HCT116 (cell line): Measurements from ENCODE around the gene HEATR3.

ENCODE experiments used
- EZH2 ChIP-seq: fragments of 200-600 bp; sonication (generic); IDR thresholded peaks from 2 replicates; pipeline ENCODE4 v1.6.1; 2017; ENCODE audit warnings: antibody characterized with exemption, mixed run types
- POLR2A ChIP-seq: IDR thresholded peaks from 2 replicates; pipeline ENCODE4 v1.7.0; 2011; ENCODE audit warnings: borderline replicate concordance; ENCODE audit not compliant: insufficient read depth, insufficient read length; ENCODE audit errors: extremely low read depth
- POLR2AphosphoS5 ChIP-seq: IDR thresholded peaks from 2 replicates; pipeline ENCODE4 v1.6.1; 2011; ENCODE audit warnings: mild to moderate bottlenecking, low read depth, low read length, moderate library complexity
- RAD21 ChIP-seq: IDR thresholded peaks from 2 replicates; pipeline ENCODE4 v1.6.1; 2012; ENCODE audit warnings: low read depth, mild to moderate bottlenecking
- SIN3A ChIP-seq: IDR thresholded peaks from 2 replicates; pipeline ENCODE4 v1.6.1; 2012; ENCODE audit warnings: low read depth
- SP1 ChIP-seq: IDR thresholded peaks from 2 replicates; pipeline ENCODE4 v1.6.1; 2012; ENCODE audit warnings: low read depth
- TCF7L2 ChIP-seq: IDR thresholded peaks from 2 replicates; pipeline ENCODE4 v1.7.0; 2011; ENCODE audit warnings: borderline replicate concordance, inconsistent platforms; ENCODE audit not compliant: insufficient read depth, insufficient read length; ENCODE audit errors: extremely low read depth
- YY1 ChIP-seq: IDR thresholded peaks from 2 replicates; pipeline ENCODE4 v1.6.1; 2011; ENCODE audit warnings: low read length, low read depth, moderate library complexity, mild to moderate bottlenecking; ENCODE audit not compliant: insufficient replicate concordance; ENCODE audit errors: extremely low read depth
- TF ChIP-seq, protein P1 (sequence below), 3 experiments: fragments of 200-600 bp in 1 of 3; sonication (generic) in 1 of 3; IDR thresholded peaks in 2 of 3; conservative IDR thresholded peaks in 1 of 3; 2 replicates each; pipeline ENCODE4 v1.5.1; 2012 to 2017; ENCODE audit warnings: low read depth in 2 of 3, low read length in 2 of 3, antibody characterized with exemption in 1 of 3, borderline replicate concordance in 1 of 3, control low read depth in 1 of 3, mild to moderate bottlenecking in 1 of 3, mixed read lengths in 1 of 3, mixed run types in 1 of 3, moderate library complexity in 1 of 3; ENCODE audit not compliant: insufficient read depth in 1 of 3
- TF ChIP-seq, protein P2 (sequence below): IDR thresholded peaks from 2 replicates; pipeline ENCODE4 v1.6.1; 2012
- TF ChIP-seq, protein P3 (sequence below): IDR thresholded peaks from 2 replicates; pipeline ENCODE4 v1.6.1; 2012; ENCODE audit warnings: low read depth
- TF ChIP-seq, protein P4 (sequence below): IDR thresholded peaks from 2 replicates; pipeline ENCODE4 v1.6.1; 2012

DNA sequence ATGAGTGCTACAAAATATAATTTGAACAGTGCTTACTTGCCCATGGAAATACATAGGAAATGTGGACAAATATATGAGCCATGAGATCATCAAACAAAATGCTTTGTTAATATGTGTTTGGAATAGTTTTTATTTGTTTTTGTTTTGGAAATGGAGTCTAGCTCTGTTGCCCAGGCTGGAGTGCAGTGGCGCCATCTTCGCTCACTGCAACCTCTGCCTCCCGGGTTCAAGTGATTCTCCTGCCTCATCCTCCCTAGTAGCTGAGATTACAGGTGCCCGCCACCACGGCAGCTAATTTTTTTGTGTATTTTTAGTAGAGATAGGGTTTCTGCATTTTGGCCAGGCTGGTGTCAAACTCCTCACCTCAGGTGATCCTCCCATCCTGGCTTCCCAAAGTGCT is 37.9 kb upstream of the HEATR3 start:
- TF ChIP-seq, protein P1, sequence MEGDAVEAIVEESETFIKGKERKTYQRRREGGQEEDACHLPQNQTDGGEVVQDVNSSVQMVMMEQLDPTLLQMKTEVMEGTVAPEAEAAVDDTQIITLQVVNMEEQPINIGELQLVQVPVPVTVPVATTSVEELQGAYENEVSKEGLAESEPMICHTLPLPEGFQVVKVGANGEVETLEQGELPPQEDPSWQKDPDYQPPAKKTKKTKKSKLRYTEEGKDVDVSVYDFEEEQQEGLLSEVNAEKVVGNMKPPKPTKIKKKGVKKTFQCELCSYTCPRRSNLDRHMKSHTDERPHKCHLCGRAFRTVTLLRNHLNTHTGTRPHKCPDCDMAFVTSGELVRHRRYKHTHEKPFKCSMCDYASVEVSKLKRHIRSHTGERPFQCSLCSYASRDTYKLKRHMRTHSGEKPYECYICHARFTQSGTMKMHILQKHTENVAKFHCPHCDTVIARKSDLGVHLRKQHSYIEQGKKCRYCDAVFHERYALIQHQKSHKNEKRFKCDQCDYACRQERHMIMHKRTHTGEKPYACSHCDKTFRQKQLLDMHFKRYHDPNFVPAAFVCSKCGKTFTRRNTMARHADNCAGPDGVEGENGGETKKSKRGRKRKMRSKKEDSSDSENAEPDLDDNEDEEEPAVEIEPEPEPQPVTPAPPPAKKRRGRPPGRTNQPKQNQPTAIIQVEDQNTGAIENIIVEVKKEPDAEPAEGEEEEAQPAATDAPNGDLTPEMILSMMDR (IDR thresholded peaks at IDR 0.05 in 2 of 3, conservative IDR thresholded peaks at IDR 0.05 in 1 of 3; ENCODE audit: borderline replicate concordance in 1 of 3, insufficient read depth in 1 of 3, low read depth in 2 of 3, low read length in 2 of 3), result no peak
- TF ChIP-seq POLR2AphosphoS5 (no peak), EZH2 (no peak), RAD21 (no peak), SP1 (no peak), TCF7L2 (no peak), YY1 (no peak), SIN3A (no peak), POLR2A (no peak)
- TF ChIP-seq, protein P2, sequence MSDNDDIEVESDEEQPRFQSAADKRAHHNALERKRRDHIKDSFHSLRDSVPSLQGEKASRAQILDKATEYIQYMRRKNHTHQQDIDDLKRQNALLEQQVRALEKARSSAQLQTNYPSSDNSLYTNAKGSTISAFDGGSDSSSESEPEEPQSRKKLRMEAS, result no peak
- TF ChIP-seq, protein P3, sequence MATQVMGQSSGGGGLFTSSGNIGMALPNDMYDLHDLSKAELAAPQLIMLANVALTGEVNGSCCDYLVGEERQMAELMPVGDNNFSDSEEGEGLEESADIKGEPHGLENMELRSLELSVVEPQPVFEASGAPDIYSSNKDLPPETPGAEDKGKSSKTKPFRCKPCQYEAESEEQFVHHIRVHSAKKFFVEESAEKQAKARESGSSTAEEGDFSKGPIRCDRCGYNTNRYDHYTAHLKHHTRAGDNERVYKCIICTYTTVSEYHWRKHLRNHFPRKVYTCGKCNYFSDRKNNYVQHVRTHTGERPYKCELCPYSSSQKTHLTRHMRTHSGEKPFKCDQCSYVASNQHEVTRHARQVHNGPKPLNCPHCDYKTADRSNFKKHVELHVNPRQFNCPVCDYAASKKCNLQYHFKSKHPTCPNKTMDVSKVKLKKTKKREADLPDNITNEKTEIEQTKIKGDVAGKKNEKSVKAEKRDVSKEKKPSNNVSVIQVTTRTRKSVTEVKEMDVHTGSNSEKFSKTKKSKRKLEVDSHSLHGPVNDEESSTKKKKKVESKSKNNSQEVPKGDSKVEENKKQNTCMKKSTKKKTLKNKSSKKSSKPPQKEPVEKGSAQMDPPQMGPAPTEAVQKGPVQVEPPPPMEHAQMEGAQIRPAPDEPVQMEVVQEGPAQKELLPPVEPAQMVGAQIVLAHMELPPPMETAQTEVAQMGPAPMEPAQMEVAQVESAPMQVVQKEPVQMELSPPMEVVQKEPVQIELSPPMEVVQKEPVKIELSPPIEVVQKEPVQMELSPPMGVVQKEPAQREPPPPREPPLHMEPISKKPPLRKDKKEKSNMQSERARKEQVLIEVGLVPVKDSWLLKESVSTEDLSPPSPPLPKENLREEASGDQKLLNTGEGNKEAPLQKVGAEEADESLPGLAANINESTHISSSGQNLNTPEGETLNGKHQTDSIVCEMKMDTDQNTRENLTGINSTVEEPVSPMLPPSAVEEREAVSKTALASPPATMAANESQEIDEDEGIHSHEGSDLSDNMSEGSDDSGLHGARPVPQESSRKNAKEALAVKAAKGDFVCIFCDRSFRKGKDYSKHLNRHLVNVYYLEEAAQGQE, result no peak
- TF ChIP-seq, protein P4, sequence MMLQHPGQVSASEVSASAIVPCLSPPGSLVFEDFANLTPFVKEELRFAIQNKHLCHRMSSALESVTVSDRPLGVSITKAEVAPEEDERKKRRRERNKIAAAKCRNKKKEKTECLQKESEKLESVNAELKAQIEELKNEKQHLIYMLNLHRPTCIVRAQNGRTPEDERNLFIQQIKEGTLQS, result no peak
